ENCODE measurements around the gene DOK4. TPM values are rescaled to one million over a fixed set of nuclear protein-coding genes. Genes with fewer than 3 reads are reported as not detected.
"Not testable (repeated sequence)": the region's sequence is repeated elsewhere in the genome, so short reads cannot be mapped to it uniquely, and the experiment has no call there.

The DOK4 gene
- polyA plus RNA-seq, 4 donors, result 23.8 to 37.8 (median 28.2) TPM

GRCh38 chr16:57503366-57503765 lies 17.1 kb upstream of the DOK4 start:
- no peak for DNase-seq (ENCODE audit: low read depth in 4 of 4, low spot score in 3 of 4)

GRCh38 chr16:57502048-57502775 lies 15.9 kb upstream of the DOK4 start:
- DNase-seq (ENCODE audit: low read depth in 4 of 4, low spot score in 3 of 4), result no peak

DNA sequence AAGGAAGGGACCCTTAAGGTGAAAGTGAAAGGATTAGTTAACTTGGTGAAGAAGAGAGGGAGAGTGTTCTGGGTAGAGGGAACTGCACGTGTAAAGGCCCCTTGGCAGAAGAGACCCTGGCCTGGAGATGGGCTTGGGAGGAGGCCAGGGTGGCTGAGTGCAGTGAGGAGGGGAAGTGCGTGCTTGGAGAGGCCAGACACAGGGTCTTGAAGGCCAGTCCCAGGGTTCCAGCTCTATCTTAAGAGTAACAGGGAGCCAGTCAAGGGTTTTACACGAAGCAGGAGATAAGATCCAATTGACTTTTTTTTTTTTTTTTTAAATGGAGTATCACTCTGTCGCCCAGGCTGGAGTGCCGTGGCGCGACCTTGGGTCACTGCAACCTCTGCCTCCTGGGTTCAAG lies 15.2 kb upstream of the DOK4 start:
- no peak for DNase-seq (ENCODE audit: low read depth in 4 of 4, low spot score in 3 of 4)

DNA sequence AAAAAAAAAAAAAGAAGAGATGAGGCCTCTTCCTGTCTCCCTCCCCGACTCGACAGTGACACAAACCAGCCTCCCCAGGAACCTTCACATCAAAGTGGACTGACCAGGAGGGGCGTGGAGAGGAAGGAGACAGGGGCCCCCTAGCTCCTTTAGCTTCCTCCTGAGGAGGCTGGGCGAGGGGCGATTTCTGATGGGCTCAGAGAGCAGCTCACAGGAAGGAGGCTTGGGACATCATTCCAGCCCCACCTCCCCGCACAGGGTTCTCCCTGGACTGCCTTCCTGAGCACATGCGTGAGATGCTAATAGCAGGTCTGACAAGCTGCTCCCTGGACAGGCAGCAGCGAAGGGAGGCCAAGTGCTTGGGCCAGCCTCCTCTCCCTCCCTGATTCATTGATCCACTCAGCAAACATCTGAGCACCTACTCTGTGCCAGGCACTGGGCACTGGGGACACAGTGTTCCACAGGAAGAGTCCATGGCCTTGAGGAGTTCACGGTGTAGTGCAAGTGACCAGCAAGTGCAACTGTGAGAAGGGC lies 14.4 kb upstream of the DOK4 start:
- DNase-seq (ENCODE audit: low read depth in 4 of 4, low spot score in 3 of 4), result no peak

GRCh38 chr16:57499941-57500340 lies 13.6 kb upstream of the DOK4 start:
- not testable (repeated sequence) for DNase-seq (ENCODE audit: low read depth in 4 of 4, low spot score in 3 of 4)

DNA sequence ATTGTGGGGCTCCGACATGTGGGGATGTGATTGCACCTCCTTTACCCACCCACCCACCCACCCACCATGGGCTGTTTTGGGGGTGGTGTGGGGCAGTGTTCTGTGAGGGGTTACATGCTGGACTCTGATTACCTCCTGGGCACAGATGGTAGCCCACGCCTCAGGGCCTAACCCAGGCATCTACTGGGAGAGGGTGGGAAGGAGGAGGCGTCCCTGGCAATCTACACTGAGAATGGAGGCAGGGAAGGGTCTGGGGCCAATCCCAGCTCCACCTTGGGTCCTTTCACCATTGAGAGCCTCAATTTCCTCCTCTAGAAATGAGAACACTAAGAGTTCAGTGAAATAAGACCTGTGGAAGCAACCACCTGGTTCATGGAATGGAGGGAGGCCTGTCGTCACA lies 11.7 kb upstream of the DOK4 start:
- no peak for DNase-seq (ENCODE audit: low read depth in 4 of 4, low spot score in 3 of 4)

DNA sequence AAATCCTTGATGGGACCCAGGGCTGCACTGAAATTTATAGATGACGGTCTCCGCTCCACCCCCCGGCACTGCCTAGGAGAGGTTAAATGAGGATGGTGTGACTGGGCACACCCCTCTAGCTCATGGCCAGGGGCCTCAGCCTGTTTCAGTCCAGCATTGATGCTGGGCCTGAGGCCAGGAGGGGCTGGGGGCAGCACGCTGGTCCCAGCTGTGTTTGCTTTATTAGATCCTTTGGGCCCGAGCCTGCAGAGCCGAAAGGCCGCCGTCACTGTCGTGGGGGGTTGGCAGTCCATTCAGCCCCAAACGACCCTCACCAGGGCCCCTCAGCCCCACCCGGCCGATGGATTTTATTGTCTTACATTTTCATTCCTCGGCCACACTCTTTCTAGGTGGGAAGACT lies 10.8 kb upstream of the DOK4 start:
- no peak for DNase-seq (ENCODE audit: low read depth in 4 of 4, low spot score in 3 of 4)

DNA sequence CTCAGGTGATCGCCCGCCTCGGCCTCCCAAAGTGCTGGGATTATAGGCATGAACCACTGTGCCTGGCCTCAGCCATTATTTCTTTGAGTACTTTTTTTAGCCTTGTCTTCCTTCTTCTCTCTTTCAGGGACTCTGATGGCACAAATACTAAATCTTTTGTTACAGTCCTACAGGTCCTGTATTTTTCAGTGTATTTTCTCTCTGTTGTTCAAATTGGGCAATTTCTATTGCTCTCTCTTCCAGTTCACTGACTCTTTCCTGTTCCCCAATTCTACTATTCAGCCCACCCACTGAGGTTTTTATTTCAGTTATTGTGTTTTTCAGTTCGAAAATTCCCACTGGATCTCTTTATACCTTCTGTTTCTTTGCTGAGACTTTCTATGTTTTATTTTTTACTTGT lies 7.5 kb upstream of the DOK4 start:
- DNase-seq (ENCODE audit: low read depth in 4 of 4, low spot score in 3 of 4), result no peak

DNA sequence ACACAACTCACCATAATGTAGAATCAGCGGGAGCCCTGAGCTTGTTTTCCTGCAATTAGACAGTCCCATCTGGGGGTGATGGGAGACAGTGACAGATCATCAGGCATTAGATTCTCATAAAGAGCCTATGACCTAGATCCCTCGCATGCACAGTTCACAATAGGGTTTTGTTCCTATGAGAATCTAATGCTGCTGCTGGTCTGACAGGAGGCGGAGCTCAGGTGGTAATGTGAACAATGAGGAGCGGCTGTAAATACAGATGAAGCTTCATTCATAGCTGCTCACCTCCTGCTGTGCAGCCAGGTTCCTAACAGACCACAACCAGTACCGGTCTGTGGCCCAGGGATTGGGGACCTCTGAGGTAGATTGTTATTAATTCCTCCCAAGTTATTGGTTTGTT lies 2.9 kb upstream of the DOK4 start:
- DNase-seq (ENCODE audit: low read depth in 4 of 4, low spot score in 3 of 4), result no peak

- DNase-seq (ENCODE audit: low read depth in 4 of 4, low spot score in 3 of 4), result no peak
Observed at GRCh38 chr16:57486858-57487834, 853 bp upstream of the DOK4 start.

- DNase-seq (ENCODE audit: low read depth in 4 of 4, low spot score in 3 of 4), result no peak
Observed at GRCh38 chr16:57485091-57485915, 990 bp downstream of the DOK4 start.

GRCh38 chr16:57484515-57485005 lies 1.7 kb downstream of the DOK4 start:
- no peak for DNase-seq (ENCODE audit: low read depth in 4 of 4, low spot score in 3 of 4)

DNA sequence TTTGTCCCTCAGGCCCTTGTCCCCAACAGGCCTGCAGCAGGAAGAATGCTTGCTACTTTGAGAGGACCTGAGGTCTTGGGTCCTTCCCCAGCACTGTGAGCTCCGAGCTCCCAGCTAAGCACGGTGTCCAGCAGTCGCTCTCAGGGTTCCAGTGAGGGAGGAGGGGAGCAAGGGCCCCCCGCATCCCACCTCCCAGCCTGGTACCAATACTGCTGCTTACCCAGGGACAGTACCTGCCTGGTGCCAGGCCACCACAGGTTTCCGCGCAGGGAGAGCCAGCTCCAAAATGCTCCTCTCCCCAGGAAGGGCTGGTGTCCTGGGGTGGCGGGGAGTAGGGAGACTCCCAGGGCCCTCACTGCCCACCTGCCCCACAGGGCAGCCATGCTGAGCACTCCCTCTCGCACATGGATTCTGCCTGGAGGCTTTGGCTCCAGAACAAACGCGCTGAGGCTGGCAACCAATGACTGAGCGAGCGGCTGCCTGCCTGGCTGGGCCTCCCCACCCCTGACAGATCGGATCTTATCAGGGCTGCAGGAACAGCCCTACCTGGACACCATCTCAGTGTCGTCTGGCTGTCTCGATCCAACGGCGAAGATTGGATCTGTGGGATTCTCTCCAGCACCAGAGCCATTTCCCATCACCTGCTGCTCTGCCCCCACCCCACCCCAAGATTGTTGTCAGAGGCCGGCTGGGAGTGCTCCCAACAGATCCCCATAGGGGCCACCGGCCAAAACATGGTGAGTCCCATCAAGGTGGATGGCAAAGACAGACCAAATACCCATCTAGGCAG lies 2.4 kb downstream of the DOK4 start:
- DNase-seq (ENCODE audit: low read depth in 4 of 4, low spot score in 3 of 4), result no peak

GRCh38 chr16:57482845-57483545 lies 3.3 kb downstream of the DOK4 start:
- DNase-seq (ENCODE audit: low read depth in 4 of 4, low spot score in 3 of 4), result no peak

GRCh38 chr16:57481421-57481820 lies 4.9 kb downstream of the DOK4 start:
- no peak for DNase-seq (ENCODE audit: low read depth in 4 of 4, low spot score in 3 of 4)

DNA sequence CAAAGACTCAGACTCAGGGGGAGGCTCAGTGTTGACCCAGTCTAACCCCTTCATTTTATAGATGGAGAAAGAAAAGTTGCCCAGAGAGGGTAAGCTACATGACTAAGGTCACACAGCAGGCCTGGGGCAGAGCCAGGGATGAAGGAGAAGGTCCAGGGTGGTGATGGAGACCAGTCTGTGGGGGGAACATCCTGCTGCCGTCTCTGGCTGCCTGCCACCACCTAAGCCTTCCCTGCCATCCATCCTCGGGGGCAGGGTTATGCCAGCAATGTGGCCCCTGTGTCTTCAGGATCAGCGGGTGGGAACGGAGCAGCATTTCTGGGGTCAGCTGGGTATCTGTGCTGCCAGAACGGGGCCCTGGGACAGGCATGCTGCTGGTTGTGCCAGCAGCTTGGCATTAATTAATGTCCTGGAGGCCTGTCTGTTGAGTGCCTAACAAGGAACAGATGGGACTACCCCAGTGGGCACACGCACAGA lies 5.5 kb downstream of the DOK4 start:
- DNase-seq (ENCODE audit: low read depth in 4 of 4, low spot score in 3 of 4), result no peak

GRCh38 chr16:57479976-57480753 lies 6.1 kb downstream of the DOK4 start:
- DNase-seq (ENCODE audit: low read depth in 4 of 4, low spot score in 3 of 4), result no peak
